ENCODE measurements around the gene NPR2.

Gene NPR2

DNA sequence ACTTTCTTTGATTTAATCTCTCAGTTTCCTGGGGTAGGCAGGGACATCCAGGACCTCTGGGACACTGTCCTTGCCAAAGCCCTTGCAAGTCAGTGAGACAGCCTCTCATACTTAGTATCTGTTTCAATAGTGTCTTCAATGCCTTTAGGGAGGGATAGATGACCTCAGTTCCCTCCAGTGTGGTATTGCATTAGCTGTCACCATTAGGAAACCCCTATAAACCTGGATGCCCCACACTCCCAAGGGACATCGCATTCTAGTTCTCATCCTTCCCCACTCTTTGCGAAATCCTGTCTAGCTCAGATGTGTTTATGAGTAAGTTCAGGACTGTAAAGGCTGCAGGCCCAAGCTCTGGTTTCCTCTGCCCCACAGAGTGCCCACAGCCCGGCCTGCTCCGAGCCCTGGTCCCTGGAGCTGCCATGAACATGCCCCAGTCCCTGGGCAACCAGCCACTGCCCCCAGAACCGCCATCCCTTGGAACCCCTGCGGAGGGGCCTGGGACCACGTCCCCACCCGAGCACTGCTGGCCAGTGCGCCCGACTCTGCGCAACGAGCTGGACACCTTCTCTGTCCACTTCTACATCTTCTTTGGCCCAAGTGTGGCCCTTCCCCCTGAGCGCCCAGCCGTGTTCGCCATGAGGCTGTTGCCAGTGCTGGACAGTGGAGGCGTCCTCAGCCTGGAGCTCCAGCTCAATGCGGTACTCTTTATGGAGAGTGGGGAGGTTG lies 50.8 kb downstream of the NPR2 start:
- H3K27me3 ChIP-seq (ENCODE audit: insufficient read depth, low read length, poor library complexity, severe bottlenecking), result no peaks in the 10 kb centered on the region
- TF ChIP-seq EZH2phosphoT487 (IDR thresholded peaks at IDR 0.05; ENCODE audit: borderline replicate concordance), result no peak
- TF ChIP-seq, protein P1, sequence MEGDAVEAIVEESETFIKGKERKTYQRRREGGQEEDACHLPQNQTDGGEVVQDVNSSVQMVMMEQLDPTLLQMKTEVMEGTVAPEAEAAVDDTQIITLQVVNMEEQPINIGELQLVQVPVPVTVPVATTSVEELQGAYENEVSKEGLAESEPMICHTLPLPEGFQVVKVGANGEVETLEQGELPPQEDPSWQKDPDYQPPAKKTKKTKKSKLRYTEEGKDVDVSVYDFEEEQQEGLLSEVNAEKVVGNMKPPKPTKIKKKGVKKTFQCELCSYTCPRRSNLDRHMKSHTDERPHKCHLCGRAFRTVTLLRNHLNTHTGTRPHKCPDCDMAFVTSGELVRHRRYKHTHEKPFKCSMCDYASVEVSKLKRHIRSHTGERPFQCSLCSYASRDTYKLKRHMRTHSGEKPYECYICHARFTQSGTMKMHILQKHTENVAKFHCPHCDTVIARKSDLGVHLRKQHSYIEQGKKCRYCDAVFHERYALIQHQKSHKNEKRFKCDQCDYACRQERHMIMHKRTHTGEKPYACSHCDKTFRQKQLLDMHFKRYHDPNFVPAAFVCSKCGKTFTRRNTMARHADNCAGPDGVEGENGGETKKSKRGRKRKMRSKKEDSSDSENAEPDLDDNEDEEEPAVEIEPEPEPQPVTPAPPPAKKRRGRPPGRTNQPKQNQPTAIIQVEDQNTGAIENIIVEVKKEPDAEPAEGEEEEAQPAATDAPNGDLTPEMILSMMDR (conservative IDR thresholded peaks at IDR 0.05; ENCODE audit: low read length), result no peak

DNA sequence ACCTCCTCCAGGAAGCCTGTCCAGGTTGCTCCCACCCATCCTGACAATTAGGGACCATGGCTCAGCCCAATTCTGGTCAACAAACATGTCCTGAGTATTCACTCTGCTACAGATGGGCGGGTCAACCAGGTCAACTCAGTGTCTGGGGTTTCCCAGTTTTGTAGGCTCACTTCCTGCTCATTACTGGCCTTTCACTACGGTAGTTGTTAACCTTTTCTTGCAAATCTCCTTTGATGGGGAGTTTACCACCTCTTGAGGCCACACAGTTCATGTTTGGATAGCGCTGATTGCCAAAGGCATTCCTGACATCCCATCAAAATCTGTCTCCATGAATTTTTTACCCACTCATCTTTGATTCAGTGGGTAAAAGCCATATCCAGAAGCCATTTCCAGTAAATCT lies 51.4 kb downstream of the NPR2 start:
- no peaks in the 10 kb centered on the region for H3F3A ChIP-seq (ENCODE audit: low read depth)
- no peaks in the 10 kb centered on the region for H3K27me3 ChIP-seq (ENCODE audit: insufficient read depth, low read length, poor library complexity, severe bottlenecking)
- no peak overlapping the region for H3K4me3 ChIP-seq (ENCODE audit: low read length, poor library complexity, severe bottlenecking)
- H2AFZ ChIP-seq (ENCODE audit: low read length), result no peak overlapping the region
- no peaks in the 10 kb centered on the region for H3K36me3 ChIP-seq (ENCODE audit: insufficient read depth, low read length)
- no peak overlapping the region for H3K4me2 ChIP-seq (ENCODE audit: low read depth, low read length, poor library complexity, severe bottlenecking)
- H3K9me3 ChIP-seq (ENCODE audit: insufficient read depth, low read depth, low read length), result no peaks in the 10 kb centered on the region
- no peaks in the 10 kb centered on the region for H4K20me1 ChIP-seq (ENCODE audit: insufficient read depth, low read length, poor library complexity, severe bottlenecking)
- no peaks in the 10 kb centered on the region for H3K79me2 ChIP-seq (ENCODE audit: insufficient read depth, low read length)
- no peak for TF ChIP-seq EZH2phosphoT487 (IDR thresholded peaks at IDR 0.05; ENCODE audit: borderline replicate concordance)
- TF ChIP-seq, protein P1 (conservative IDR thresholded peaks at IDR 0.05; ENCODE audit: low read length), result no peak
- H3K4me1 ChIP-seq (ENCODE audit: insufficient read depth, low read length, poor library complexity, severe bottlenecking), result peaks cover 4% of the 10 kb centered on the region
- no peak overlapping the region for H3K9ac ChIP-seq (ENCODE audit: low read depth, low read length, poor library complexity, severe bottlenecking)
- no peaks in the 10 kb centered on the region for H3K9me2 ChIP-seq (replicated peaks; ENCODE audit: low read depth, low read length)

More for the DNA sequence above, 50.8 kb downstream of the NPR2 start:
- no peak overlapping the region for H3K9ac ChIP-seq (ENCODE audit: low read depth, low read length, poor library complexity, severe bottlenecking)
- no peaks in the 10 kb centered on the region for H3K9me3 ChIP-seq (ENCODE audit: insufficient read depth, low read depth, low read length)
- H2AFZ ChIP-seq (ENCODE audit: low read length), result no peak overlapping the region
- no peaks in the 10 kb centered on the region for H3K36me3 ChIP-seq (ENCODE audit: insufficient read depth, low read length)
- no peak overlapping the region for H3K4me3 ChIP-seq (ENCODE audit: low read length, poor library complexity, severe bottlenecking)
- no peaks in the 10 kb centered on the region for H4K20me1 ChIP-seq (ENCODE audit: insufficient read depth, low read length, poor library complexity, severe bottlenecking)
- H3K79me2 ChIP-seq (ENCODE audit: insufficient read depth, low read length), result no peaks in the 10 kb centered on the region
- H3K9me2 ChIP-seq (replicated peaks; ENCODE audit: low read depth, low read length), result no peaks in the 10 kb centered on the region
- peaks cover 4% of the 10 kb centered on the region for H3K4me1 ChIP-seq (ENCODE audit: insufficient read depth, low read length, poor library complexity, severe bottlenecking)
- H3F3A ChIP-seq (ENCODE audit: low read depth), result no peaks in the 10 kb centered on the region
- H3K4me2 ChIP-seq (ENCODE audit: low read depth, low read length, poor library complexity, severe bottlenecking), result no peak overlapping the region

DNA sequence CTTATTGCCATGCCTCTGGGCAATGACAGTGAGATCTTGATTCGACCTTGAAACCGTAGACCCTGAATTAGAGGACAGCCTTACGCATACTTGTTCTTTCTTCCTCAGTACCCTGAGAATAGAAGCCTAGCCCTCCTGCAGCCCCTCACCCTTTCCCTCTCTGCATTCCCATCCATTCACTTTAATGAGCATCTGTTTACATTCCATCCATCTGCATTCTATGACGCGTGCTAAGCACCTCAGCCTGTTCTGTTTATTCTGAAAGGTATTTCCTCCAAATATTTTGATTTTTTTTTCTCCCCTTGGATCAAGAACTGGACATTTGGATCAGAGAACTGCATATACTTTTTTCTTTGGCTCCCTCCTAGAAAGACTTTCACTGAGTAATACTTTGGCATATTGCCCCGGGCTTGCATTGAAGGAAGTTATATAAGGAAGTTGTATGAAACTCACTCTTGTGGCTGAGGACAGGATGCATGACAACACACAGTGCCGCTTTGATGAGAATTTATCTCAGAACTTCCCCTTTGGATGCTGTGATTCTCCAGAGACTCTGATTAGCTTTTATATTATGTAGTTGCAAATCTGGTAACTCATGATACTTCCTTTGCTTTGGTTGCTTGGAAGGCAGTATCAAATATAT lies 53.4 kb downstream of the NPR2 start:
- no peaks in the 10 kb centered on the region for H4K20me1 ChIP-seq (ENCODE audit: insufficient read depth, low read length, poor library complexity, severe bottlenecking)
- H3F3A ChIP-seq (ENCODE audit: low read depth), result no peaks in the 10 kb centered on the region
- no peak for TF ChIP-seq EZH2phosphoT487 (IDR thresholded peaks at IDR 0.05; ENCODE audit: borderline replicate concordance)
- TF ChIP-seq, protein P1 (conservative IDR thresholded peaks at IDR 0.05; ENCODE audit: low read length), result no peak
- H2AFZ ChIP-seq (ENCODE audit: low read length), result no peak overlapping the region
- H3K36me3 ChIP-seq (ENCODE audit: insufficient read depth, low read length), result no peaks in the 10 kb centered on the region
- no peaks in the 10 kb centered on the region for H3K79me2 ChIP-seq (ENCODE audit: insufficient read depth, low read length)
- no peak overlapping the region for H3K9ac ChIP-seq (ENCODE audit: low read depth, low read length, poor library complexity, severe bottlenecking)
- peaks cover 4% of the 10 kb centered on the region for H3K4me1 ChIP-seq (ENCODE audit: insufficient read depth, low read length, poor library complexity, severe bottlenecking)
- H3K27me3 ChIP-seq (ENCODE audit: insufficient read depth, low read length, poor library complexity, severe bottlenecking), result no peaks in the 10 kb centered on the region
- no peak overlapping the region for H3K4me3 ChIP-seq (ENCODE audit: low read length, poor library complexity, severe bottlenecking)
- H3K4me2 ChIP-seq (ENCODE audit: low read depth, low read length, poor library complexity, severe bottlenecking), result no peak overlapping the region
- H3K9me3 ChIP-seq (ENCODE audit: insufficient read depth, low read depth, low read length), result no peaks in the 10 kb centered on the region
- no peaks in the 10 kb centered on the region for H3K9me2 ChIP-seq (replicated peaks; ENCODE audit: low read depth, low read length)

All from Loucy (cell line).